Urinary bladder (tissue), 4 donors: Measurements from ENCODE around the gene TDRD12. TPM values are rescaled to one million over a fixed set of nuclear protein-coding genes. Genes with fewer than 3 reads are reported as not detected.

Experiments
- DNase-seq: peaks from one replicate; pipeline ENCODE4 v3.0.0-alpha.2; 2015; ENCODE audit errors: extremely low spot score
- H3K27ac ChIP-seq: one replicate; pipeline ENCODE4 v1.5.1; 2013; ENCODE audit warnings: low read depth, mild to moderate bottlenecking, moderate library complexity
- H3K36me3 ChIP-seq: one replicate; pipeline ENCODE4 v1.6.1; 2013; ENCODE audit warnings: mild to moderate bottlenecking, moderate library complexity; ENCODE audit not compliant: insufficient read depth
- H3K4me1 ChIP-seq: one replicate; pipeline ENCODE4 v1.6.1; 2013; ENCODE audit warnings: mild to moderate bottlenecking, moderate library complexity; ENCODE audit not compliant: insufficient read depth
- H3K4me3 ChIP-seq: one replicate; pipeline ENCODE4 v1.5.1; 2013; ENCODE audit warnings: low read depth, low read length
- WGBS: extraction: QIAGEN DNeasy Blood & Tissue Kit; methylation state at CpG from one replicate; pipeline ENCODE4 v1.1.7; 2013; 5-methylcytosine and 5-hydroxymethylcytosine counted together
- polyA plus RNA-seq: library from polyadenylated mRNA; stranded (reverse); fragments of 200-250 nt; gene quantifications from one replicate; pipeline ENCODE4 v1.2.3, GENCODE V29; 2013
- total RNA-seq: library from RNA; depleted of rRNA; stranded (reverse); fragments of >200 nt; gene quantifications from one replicate; pipeline ENCODE4 v1.2.3, GENCODE V29; 2014
- donor health status: healthy with polysubstance abuse.
- donor health status: healthy.

TDRD12 gene
- total and polyA plus RNA-seq, 2 donors = 0.24 to 1.1 TPM

- Histone ChIP-seq H3K36me3 (no peaks in the 10 kb centered on the region), H3K4me1 (no peaks in the 10 kb centered on the region), H3K4me3 (no peak overlapping the region), H3K27ac (no peak overlapping the region)
- DNase-seq = no peak
- 71% methylated on average over 6 of the region's 6 CpGs for WGBS
These were observed 95.1 kb downstream of the TDRD12 start for GRCh38 chr19:32814624-32815023.

- WGBS = 63% methylated on average over 7 of the region's 7 CpGs
These were observed 97.1 kb downstream of the TDRD12 start for GRCh38 chr19:32816555-32817099.

GRCh38 chr19:32817569-32818476 is 98.3 kb downstream of the TDRD12 start:
- DNase-seq = no peak
- 76% methylated on average over 17 of the region's 17 CpGs for WGBS
- Histone ChIP-seq H3K4me1 (no peaks in the 10 kb centered on the region), H3K4me3 (no peak overlapping the region), H3K36me3 (no peaks in the 10 kb centered on the region), H3K27ac (no peak overlapping the region)

More at GRCh38 chr19:32816555-32817099, 97.1 kb downstream of the TDRD12 start:
- Histone ChIP-seq H3K36me3 (no peaks in the 10 kb centered on the region), H3K4me3 (no peak overlapping the region), H3K4me1 (no peaks in the 10 kb centered on the region), H3K27ac (no peak overlapping the region)
- no peak for DNase-seq

- no peaks in the 10 kb centered on the region for H3K4me1 ChIP-seq
- H3K4me3 ChIP-seq = no peak overlapping the region
- H3K36me3 ChIP-seq = no peaks in the 10 kb centered on the region
- WGBS = 86% methylated on average over 8 of the region's 8 CpGs
- DNase-seq = no peak
- no peak overlapping the region for H3K27ac ChIP-seq
These were observed 99.0 kb downstream of the TDRD12 start for GRCh38 chr19:32818536-32818935.

- DNase-seq = no peak
- WGBS = 53% methylated on average over 17 of the region's 17 CpGs
- no peaks in the 10 kb centered on the region for H3K36me3 ChIP-seq
- no peak overlapping the region for H3K27ac ChIP-seq
- H3K4me3 ChIP-seq = no peak overlapping the region
- H3K4me1 ChIP-seq = no peaks in the 10 kb centered on the region
These were observed 100.1 kb downstream of the TDRD12 start for GRCh38 chr19:32819419-32820400.

- H3K36me3 ChIP-seq = no peaks in the 10 kb centered on the region
- DNase-seq = no peak
- 80% methylated on average over 14 of the region's 14 CpGs for WGBS
- H3K27ac ChIP-seq = no peak overlapping the region
- H3K4me3 ChIP-seq = no peak overlapping the region
- no peaks in the 10 kb centered on the region for H3K4me1 ChIP-seq
These were observed 103.6 kb downstream of the TDRD12 start for GRCh38 chr19:32822916-32823746.

- Histone ChIP-seq H3K4me3 (no peak overlapping the region), H3K27ac (no peak overlapping the region), H3K36me3 (no peaks in the 10 kb centered on the region), H3K4me1 (no peaks in the 10 kb centered on the region)
- WGBS = 78% methylated on average over 7 of the region's 7 CpGs
- DNase-seq = no peak
These were observed 104.2 kb downstream of the TDRD12 start for GRCh38 chr19:32823747-32824102.

GRCh38 chr19:32824191-32824751 is 104.7 kb downstream of the TDRD12 start:
- WGBS = 41% methylated on average over 20 of the region's 20 CpGs
- H3K36me3 ChIP-seq = no peaks in the 10 kb centered on the region
- DNase-seq = no peak
- no peak overlapping the region for H3K4me3 ChIP-seq
- no peak overlapping the region for H3K27ac ChIP-seq
- H3K4me1 ChIP-seq = no peaks in the 10 kb centered on the region

GRCh38 chr19:32824916-32825608 is 105.5 kb downstream of the TDRD12 start:
- Histone ChIP-seq H3K27ac (no peak overlapping the region), H3K36me3 (no peaks in the 10 kb centered on the region), H3K4me1 (no peaks in the 10 kb centered on the region), H3K4me3 (no peak overlapping the region)
- no peak for DNase-seq
- WGBS = 53% methylated on average over 21 of the region's 21 CpGs

GRCh38 chr19:32828139-32828538 is 108.6 kb downstream of the TDRD12 start:
- Histone ChIP-seq H3K4me1 (no peaks in the 10 kb centered on the region), H3K36me3 (no peaks in the 10 kb centered on the region), H3K27ac (no peak overlapping the region), H3K4me3 (no peak overlapping the region)
- no peak for DNase-seq
- WGBS = 82% methylated on average over 4 of the region's 4 CpGs

- no peak for DNase-seq
- Histone ChIP-seq H3K4me3 (no peak overlapping the region), H3K27ac (no peak overlapping the region), H3K4me1 (no peaks in the 10 kb centered on the region), H3K36me3 (no peaks in the 10 kb centered on the region)
- 87% methylated on average over 15 of the region's 15 CpGs for WGBS
These were observed 109.2 kb downstream of the TDRD12 start for GRCh38 chr19:32828643-32829344.
